Activated B cell treated with CpG ODN at 0.5 μM for 24 hours (primary cell): ENCODE results near the gene COA8. TPM values are rescaled to one million over a fixed set of nuclear protein-coding genes. Genes with fewer than 3 reads are reported as not detected.

Experiments
- ATAC-seq: fragments of 200-7000 bp; cut with Tn5 transposase; one replicate; pipeline ENCODE4 v1.10.0; 2021; ENCODE audit warnings: low read depth, mild to moderate bottlenecking, moderate library complexity
- CTCF ChIA-PET: fragments of 350-600 bp; sonication (Branson Sonifier 250); formaldehyde crosslinking; loops from one replicate; lab custom pipeline; 2021; ENCODE audit warnings: antibody characterized with exemption; lab: Charles Lee
- POLR2A ChIA-PET: fragments of 350-600 bp; sonication (Branson Sonifier 250); formaldehyde crosslinking; loops from one replicate; lab custom pipeline; 2021; ENCODE audit warnings: antibody characterized with exemption; lab: Charles Lee
- DNase-seq: peaks from one replicate; pipeline ENCODE4 v3.0.0; 2022
- H3K27ac Mint-ChIP-seq: one replicate; pipeline ENCODE4 v1.8.0; 2020; ENCODE audit warnings: mixed read lengths
- H3K27me3 Mint-ChIP-seq: one replicate; pipeline ENCODE4 v1.8.0; 2021; ENCODE audit warnings: mixed read lengths
- H3K36me3 Mint-ChIP-seq: one replicate; pipeline ENCODE4 v1.8.0; 2021; ENCODE audit warnings: low read depth, mixed read lengths
- H3K4me1 Mint-ChIP-seq: one replicate; pipeline ENCODE4 v1.8.0; 2021; ENCODE audit warnings: mixed read lengths
- H3K4me3 Mint-ChIP-seq: one replicate; pipeline ENCODE4 v1.8.0; 2020; ENCODE audit warnings: mild to moderate bottlenecking, mixed read lengths
- H3K9me3 Mint-ChIP-seq: one replicate; pipeline ENCODE4 v1.8.0; 2020; ENCODE audit warnings: mixed read lengths
- CTCF ChIP-seq: fragments of 200-600 bp; IDR thresholded peaks from one replicate; pipeline ENCODE4 v1.8.0; 2022; ENCODE audit warnings: antibody characterized with exemption, mild to moderate bottlenecking
- intact Hi-C: fragments of 100-400 bp; cut with micrococcal nuclease; formaldehyde crosslinking; loops from one replicate; pipeline ENCODE4 v1.15.1; 2024
- total RNA-seq: library from RNA; stranded (reverse); gene quantifications from 2 replicates; pipeline ENCODE4 v1.2.3, GENCODE V29; 2022

The COA8 gene
- total RNA-seq, 1 donor from 2014 or later: 28.4 TPM

GRCh38 chr14:103531421-103532215 is 31.1 kb upstream of the COA8 start:
- intact Hi-C loops: no loop called here
- Mint-ChIP-seq H3K4me3 (no peak overlapping the region), H3K27me3 (no peaks in the 10 kb centered on the region), H3K36me3 (peaks cover 25% of the 10 kb centered on the region), H3K4me1 (peaks cover 46% of the 10 kb centered on the region), H3K9me3 (no peaks in the 10 kb centered on the region), H3K27ac (peak overlapping the region; percentile 24)
- DNase-seq (no peak), ATAC-seq (no peak)
- TF ChIP-seq CTCF: no peak
- POLR2A ChIA-PET: no interaction called here
- CTCF ChIA-PET: interaction anchor here (0.9 to 1.4 kb wide), 3 partner anchors 10 to 15 kb away, joined by 4 to 6 read pairs (median 5); no protein-coding TSS in a partner anchor

GRCh38 chr14:103532216-103533136 is 30.3 kb upstream of the COA8 start:
- ChIA-PET POLR2A (interaction anchor here (0.6 to 0.7 kb wide), 2 partner anchors 8 to 34 kb away, joined by 3 to 4 read pairs; no protein-coding TSS in a partner anchor), CTCF (no interaction called here)
- Mint-ChIP-seq H3K9me3 (no peaks in the 10 kb centered on the region), H3K27me3 (no peaks in the 10 kb centered on the region), H3K4me3 (no peak overlapping the region), H3K4me1 (peaks cover 37% of the 10 kb centered on the region), H3K27ac (no peak overlapping the region), H3K36me3 (peaks cover 28% of the 10 kb centered on the region)
- DNase-seq: no peak
- intact Hi-C loops: no loop called here
- no peak for TF ChIP-seq CTCF
- no peak for ATAC-seq

- Mint-ChIP-seq H3K27me3 (no peaks in the 10 kb centered on the region), H3K4me1 (peaks cover 28% of the 10 kb centered on the region), H3K9me3 (no peaks in the 10 kb centered on the region), H3K36me3 (peaks cover 28% of the 10 kb centered on the region), H3K27ac (no peak overlapping the region), H3K4me3 (no peak overlapping the region)
- no peak for ATAC-seq
- TF ChIP-seq CTCF: no peak
- intact Hi-C loops: no loop called here
- DNase-seq: no peak
- ChIA-PET CTCF (no interaction called here), POLR2A (interaction anchor here (0.6 to 0.7 kb wide), 2 partner anchors 7 to 35 kb away, joined by 3 to 4 read pairs; no protein-coding TSS in a partner anchor)
Measured at GRCh38 chr14:103533137-103533998, 29.4 kb upstream of the COA8 start.

GRCh38 chr14:103533999-103534575 is 28.7 kb upstream of the COA8 start:
- no peak for ATAC-seq
- H3K36me3 Mint-ChIP-seq: peaks cover 26% of the 10 kb centered on the region
- intact Hi-C loops: no loop called here
- no peak for TF ChIP-seq CTCF
- peaks cover 23% of the 10 kb centered on the region for H3K4me1 Mint-ChIP-seq
- H3K27ac Mint-ChIP-seq: no peak overlapping the region
- no peaks in the 10 kb centered on the region for H3K9me3 Mint-ChIP-seq
- no peak for DNase-seq
- ChIA-PET CTCF (no interaction called here), POLR2A (no interaction called here)
- no peaks in the 10 kb centered on the region for H3K27me3 Mint-ChIP-seq
- H3K4me3 Mint-ChIP-seq: no peak overlapping the region
